Measurements from ENCODE around the gene PNPLA1.

The PNPLA1 gene

GRCh38 chr6:36248980-36249379, 20.9 kb upstream of the PNPLA1 start:
- POLR2A ChIA-PET = interaction anchor here (0.6 kb wide), 1 partner anchor 27 kb away, joined by 3 read pairs; no protein-coding TSS in a partner anchor
- no peak overlapping the region for H3K4me3 ChIP-seq (ENCODE audit: low read depth, low read length)
- TF ChIP-seq CTCF (IDR thresholded peaks at IDR 0.05; ENCODE audit: insufficient read depth, low read length, missing control alignments) = no peak
- no peak for DNase-seq (ENCODE audit: low read depth, low spot score)
- CTCF ChIA-PET = interaction anchor here (1.0 kb wide), 1 partner anchor 9 kb away, joined by 3 read pairs; no protein-coding TSS in a partner anchor

DNA sequence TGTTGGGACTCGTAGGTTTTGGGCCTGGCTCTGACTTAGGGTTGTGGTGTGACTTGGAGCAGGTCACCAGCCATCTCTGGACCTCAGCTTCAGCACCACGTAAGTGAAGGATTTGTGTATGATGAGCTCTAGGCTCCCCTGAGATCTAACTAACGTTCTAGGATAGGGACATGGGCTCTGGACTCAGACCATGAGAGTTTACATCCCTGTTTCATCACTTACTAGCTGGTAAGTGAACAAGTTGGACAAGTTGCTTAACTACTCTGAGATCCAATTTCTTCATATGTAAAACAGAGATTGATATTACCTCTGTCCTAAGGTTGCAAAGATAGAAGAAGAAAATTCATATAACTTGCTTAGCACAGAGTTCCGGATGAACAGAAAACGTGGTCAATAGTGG, 20.3 kb upstream of the PNPLA1 start:
- no peak overlapping the region for H3K4me3 ChIP-seq (ENCODE audit: low read depth, low read length)
- no peak for TF ChIP-seq CTCF (IDR thresholded peaks at IDR 0.05; ENCODE audit: insufficient read depth, low read length, missing control alignments)
- ChIA-PET CTCF (interaction anchor here (1.0 to 2.3 kb wide), 2 partner anchors 9 to 111 kb away, joined by 3 to 6 read pairs; no protein-coding TSS in a partner anchor), POLR2A (interaction anchor here (0.6 kb wide), 1 partner anchor 28 kb away, joined by 3 read pairs; no protein-coding TSS in a partner anchor)
- DNase-seq (ENCODE audit: low read depth, low spot score) = no peak

DNA sequence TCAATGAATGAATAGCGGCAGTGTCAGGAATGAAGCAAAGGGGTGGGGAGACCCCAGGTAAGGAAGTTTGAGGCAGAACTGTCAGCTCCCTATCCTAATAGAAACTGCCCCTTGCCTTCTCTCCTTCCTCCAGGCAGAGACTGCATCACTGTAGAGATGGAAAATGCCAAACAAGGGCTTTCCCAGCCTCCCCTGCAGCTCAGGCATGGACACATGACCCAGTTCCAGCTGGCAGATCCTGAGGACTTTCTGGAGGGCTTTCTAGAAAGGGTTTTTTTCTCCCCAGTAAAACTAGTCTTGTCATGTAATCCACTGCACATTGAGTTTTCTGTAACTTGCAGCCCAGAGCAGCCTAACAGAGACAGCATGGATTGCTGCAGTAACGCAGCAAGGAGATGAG, 17.9 kb upstream of the PNPLA1 start:
- no peak for DNase-seq (ENCODE audit: low read depth, low spot score)
- CTCF ChIA-PET = interaction anchor here (2.3 to 3.1 kb wide), 2 partner anchors 51 to 108 kb away, joined by 6 to 8 read pairs; no protein-coding TSS in a partner anchor
- no peak overlapping the region for H3K4me3 ChIP-seq (ENCODE audit: low read depth, low read length)
- TF ChIP-seq CTCF (IDR thresholded peaks at IDR 0.05; ENCODE audit: insufficient read depth, low read length, missing control alignments) = no peak
- POLR2A ChIA-PET = no interaction called here

DNA sequence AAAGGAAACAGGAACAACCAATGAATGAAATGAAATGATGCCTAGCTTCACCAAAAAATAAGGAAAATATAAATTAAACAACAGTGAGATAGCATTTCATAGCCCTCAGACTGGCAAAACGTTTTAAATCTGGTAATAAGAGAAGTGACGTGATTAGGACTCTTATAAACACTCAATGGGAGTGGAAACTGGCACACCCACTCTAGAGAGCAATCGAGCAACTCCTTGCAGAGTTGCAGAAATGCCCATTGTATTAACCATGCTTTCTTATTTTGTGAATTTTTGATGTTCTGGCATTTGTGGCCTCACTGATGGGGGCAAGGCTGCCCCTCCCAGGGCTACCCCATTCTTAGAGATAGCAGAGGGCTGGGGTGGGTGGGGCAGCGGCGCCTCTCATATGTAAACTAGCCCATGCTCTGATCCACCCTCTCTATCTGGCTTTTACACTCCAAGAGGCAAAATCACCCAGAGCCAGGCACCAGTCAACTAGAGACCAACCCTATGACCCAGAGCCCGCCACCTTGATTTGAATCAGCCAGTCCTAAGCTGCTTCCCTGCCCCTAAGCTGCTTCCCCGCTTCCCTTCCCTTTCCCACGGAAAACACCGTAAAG, 6.4 kb upstream of the PNPLA1 start:
- DNase-seq (ENCODE audit: low read depth, low spot score) = no peak
- ChIA-PET POLR2A (no interaction called here), CTCF (interaction anchor here (1.4 kb wide), 1 partner anchor 39 kb away, joined by 7 read pairs; no protein-coding TSS in a partner anchor)
- H3K4me3 ChIP-seq (ENCODE audit: low read depth, low read length) = no peak overlapping the region
- no peak for TF ChIP-seq CTCF (IDR thresholded peaks at IDR 0.05; ENCODE audit: insufficient read depth, low read length, missing control alignments)

GRCh38 chr6:36265744-36266143, 4.1 kb upstream of the PNPLA1 start:
- POLR2A ChIA-PET = no interaction called here

More at GRCh38 chr6:36265744-36266143, 4.1 kb upstream of the PNPLA1 start:
- CTCF ChIA-PET = interaction anchor here (1.0 kb wide), 1 partner anchor 37 kb away, joined by 3 read pairs; no protein-coding TSS in a partner anchor
- H3K4me3 ChIP-seq (ENCODE audit: low read depth, low read length) = no peak overlapping the region
- no peak for TF ChIP-seq CTCF (IDR thresholded peaks at IDR 0.05; ENCODE audit: insufficient read depth, low read length, missing control alignments)
- DNase-seq (ENCODE audit: low read depth, low spot score) = no peak

Data from AG04449 (cell line).